MM.1S (cell line): ENCODE data around the gene SIT1.

Experiments used
- DNase-seq: peaks from one replicate; pipeline ENCODE4 v3.0.0-alpha.2; 2015
- H2AFZ ChIP-seq: fragments of 300-600 bp; sonication (generic); 2 replicates; pipeline ENCODE4 v1.6.0; 2016; ENCODE audit warnings: antibody characterized with exemption, low read length
- H3F3A ChIP-seq: fragments of 300-600 bp; sonication (generic); 2 replicates; pipeline ENCODE4 v1.6.1; 2016; ENCODE audit warnings: mild to moderate bottlenecking, antibody characterized with exemption, low read length, moderate library complexity, mixed read lengths; ENCODE audit not compliant: insufficient read depth
- H3K27ac ChIP-seq: fragments of 300-600 bp; sonication (generic); 2 replicates; pipeline ENCODE4 v1.5.1; 2016; ENCODE audit warnings: mild to moderate bottlenecking, low read length
- H3K27me3 ChIP-seq: fragments of 300-600 bp; sonication (generic); replicated peaks from 2 replicates; pipeline ENCODE4 v1.6.0; 2016; ENCODE audit warnings: low read length; ENCODE audit not compliant: insufficient read depth
- H3K36me3 ChIP-seq: fragments of 300-600 bp; sonication (generic); replicated peaks from 2 replicates; pipeline ENCODE4 v1.6.1; 2016; ENCODE audit warnings: mild to moderate bottlenecking, low read length, mixed read lengths; ENCODE audit not compliant: insufficient read depth
- H3K4me1 ChIP-seq: fragments of 300-600 bp; sonication (generic); 2 replicates; pipeline ENCODE4 v1.6.1; 2016; ENCODE audit warnings: low read length, mixed read lengths
- H3K4me2 ChIP-seq: fragments of 300-600 bp; sonication (generic); 2 replicates; pipeline ENCODE4 v1.6.0; 2016; ENCODE audit warnings: low read depth, low read length
- H3K4me3 ChIP-seq: fragments of 300-600 bp; sonication (generic); 2 replicates; pipeline ENCODE4 v1.5.1; 2016; ENCODE audit warnings: low read length, mixed read lengths
- H3K79me2 ChIP-seq: fragments of 300-600 bp; sonication (generic); 2 replicates; pipeline ENCODE4 v1.6.1; 2016; ENCODE audit warnings: mixed run types, low read length, mixed read lengths
- H3K9ac ChIP-seq: fragments of 300-600 bp; sonication (generic); 2 replicates; pipeline ENCODE4 v1.6.1; 2016; ENCODE audit warnings: low read length, mixed read lengths
- H3K9me2 ChIP-seq: fragments of 300-600 bp; sonication (generic); replicated peaks from 2 replicates; pipeline ENCODE4 v1.6.1; 2016; ENCODE audit warnings: mild to moderate bottlenecking, low read length, mixed read lengths; ENCODE audit not compliant: insufficient read depth
- H3K9me3 ChIP-seq: fragments of 300-600 bp; sonication (generic); replicated peaks from 2 replicates; pipeline ENCODE4 v1.6.1; 2016; ENCODE audit warnings: mild to moderate bottlenecking, low read length, mixed read lengths; ENCODE audit not compliant: insufficient read depth
- H4K20me1 ChIP-seq: fragments of 300-600 bp; sonication (generic); 2 replicates; pipeline ENCODE4 v1.6.1; 2016; ENCODE audit warnings: mild to moderate bottlenecking, low read length, moderate library complexity, mixed read lengths; ENCODE audit not compliant: insufficient read depth
- CTCF ChIP-seq: fragments of 300-600 bp; sonication (generic); IDR thresholded peaks from 2 replicates; pipeline ENCODE4 v1.5.1; 2016; ENCODE audit warnings: antibody characterized with exemption, low read length, mixed read lengths
- EZH2 ChIP-seq: fragments of 300-600 bp; sonication (generic); optimal IDR thresholded peaks from 2 replicates; pipeline ENCODE3; 2017; ENCODE audit warnings: low read depth, mild to moderate bottlenecking, antibody characterized with exemption, low read length, mixed read lengths
- EZH2phosphoT487 ChIP-seq: fragments of 300-600 bp; sonication (generic); IDR thresholded peaks from 2 replicates; pipeline ENCODE4 v1.6.1; 2018; ENCODE audit warnings: antibody characterized with exemption, low read length

Gene SIT1

GRCh38 chr9:35611230-35611797, 39.4 kb downstream of the SIT1 start:
- Histone ChIP-seq H3K4me3 (no peak overlapping the region), H2AFZ (no peak overlapping the region), H3K4me2 (no peak overlapping the region), H3K9ac (no peak overlapping the region), H3K9me2 (no peaks in the 10 kb centered on the region), H3K4me1 (peaks cover 6% of the 10 kb centered on the region), H3K79me2 (peaks cover 7% of the 10 kb centered on the region), H4K20me1 (no peaks in the 10 kb centered on the region), H3K27ac (no peak overlapping the region), H3K9me3 (no peaks in the 10 kb centered on the region), H3K36me3 (no peaks in the 10 kb centered on the region), H3F3A (no peaks in the 10 kb centered on the region), H3K27me3 (no peaks in the 10 kb centered on the region)
- DNase-seq = peak; percentile 48
- TF ChIP-seq EZH2 (no peak), EZH2phosphoT487 (no peak), CTCF (peak; percentile 65)

GRCh38 chr9:35609820-35610163, 40.9 kb downstream of the SIT1 start:
- Histone ChIP-seq H3K9me3 (no peaks in the 10 kb centered on the region), H3K79me2 (peaks cover 15% of the 10 kb centered on the region), H3K27me3 (no peaks in the 10 kb centered on the region), H3K4me2 (no peak overlapping the region), H3F3A (peaks cover 2% of the 10 kb centered on the region), H3K9ac (no peak overlapping the region), H3K36me3 (no peaks in the 10 kb centered on the region), H3K9me2 (no peaks in the 10 kb centered on the region), H2AFZ (no peak overlapping the region), H3K27ac (no peak overlapping the region), H4K20me1 (no peaks in the 10 kb centered on the region), H3K4me1 (peaks cover 9% of the 10 kb centered on the region), H3K4me3 (no peak overlapping the region)
- TF ChIP-seq EZH2 (no peak), CTCF (no peak), EZH2phosphoT487 (no peak)
- no peak for DNase-seq

GRCh38 chr9:35609001-35609819, 41.5 kb downstream of the SIT1 start:
- H3K4me3 ChIP-seq = no peak overlapping the region
- no peaks in the 10 kb centered on the region for H3K9me2 ChIP-seq
- H3K9ac ChIP-seq = no peak overlapping the region
- peaks cover 15% of the 10 kb centered on the region for H3K79me2 ChIP-seq
- H4K20me1 ChIP-seq = no peaks in the 10 kb centered on the region
- peaks cover 6% of the 10 kb centered on the region for H3F3A ChIP-seq
- no peak overlapping the region for H3K4me2 ChIP-seq
- H3K36me3 ChIP-seq = no peaks in the 10 kb centered on the region
- no peak overlapping the region for H2AFZ ChIP-seq
- H3K27me3 ChIP-seq = no peaks in the 10 kb centered on the region
- no peak overlapping the region for H3K27ac ChIP-seq
- peaks cover 9% of the 10 kb centered on the region for H3K4me1 ChIP-seq
- DNase-seq = no peak
- H3K9me3 ChIP-seq = no peaks in the 10 kb centered on the region
- TF ChIP-seq EZH2phosphoT487 (no peak), EZH2 (no peak), CTCF (no peak)
